Stimulated activated CD8-positive, alpha-beta memory T cell treated with anti-CD3 and anti-CD28 coated beads, Interleukin-15, amount 100 ng/mL, for 1 hour (primary cell): ENCODE results near the gene BICDL1.
A peak's percentile ranks its signal among the peaks of the same experiment; 100 is the strongest.
"Not testable (repeated sequence)": the region's sequence is repeated elsewhere in the genome, so short reads cannot be mapped to it uniquely, and the experiment has no call there.

Source experiments
- DNase-seq: peaks from one replicate; pipeline ENCODE4 v3.0.0-alpha.2; 2020; ENCODE audit warnings: low read depth

BICDL1 gene

GRCh38 chr12:119988472-119989360 lies at the start of gene BICDL1:
BICDL1 (plus strand) TSS chr12:119989236; CDS start chr12:119989869, 633 bp downstream.
- peak; percentile 89 for DNase-seq

- no peak for DNase-seq
Observed at GRCh38 chr12:119940897-119941296, 48.1 kb upstream of the BICDL1 start.

- no peak for DNase-seq
Observed at GRCh38 chr12:119942386-119942785, 46.6 kb upstream of the BICDL1 start.

GRCh38 chr12:119946213-119946612 lies 42.8 kb upstream of the BICDL1 start:
- no peak for DNase-seq

GRCh38 chr12:119949145-119949544 lies 39.9 kb upstream of the BICDL1 start:
- DNase-seq, result no peak

GRCh38 chr12:119949594-119949993 lies 39.4 kb upstream of the BICDL1 start:
- DNase-seq, result no peak

GRCh38 chr12:119956047-119956446 lies 33.0 kb upstream of the BICDL1 start:
- no peak for DNase-seq

- no peak for DNase-seq
Observed at GRCh38 chr12:119957135-119957534, 31.9 kb upstream of the BICDL1 start.

- no peak for DNase-seq
Observed at GRCh38 chr12:119959435-119959834, 29.6 kb upstream of the BICDL1 start.

- no peak for DNase-seq
Observed at GRCh38 chr12:119964123-119964522, 24.9 kb upstream of the BICDL1 start.

GRCh38 chr12:119964929-119965328 lies 24.1 kb upstream of the BICDL1 start:
- no peak for DNase-seq

- no peak for DNase-seq
Observed at GRCh38 chr12:119980242-119980641, 8.8 kb upstream of the BICDL1 start.

GRCh38 chr12:119980702-119981101 lies 8.3 kb upstream of the BICDL1 start:
- not testable (repeated sequence) for DNase-seq

- no peak for DNase-seq
Observed at GRCh38 chr12:119989361-119989730, 310 bp downstream of the BICDL1 start.

- DNase-seq, result no peak
Observed at GRCh38 chr12:119989731-119990381, 820 bp downstream of the BICDL1 start.

GRCh38 chr12:119990382-119990874 lies 1.4 kb downstream of the BICDL1 start:
- no peak for DNase-seq

GRCh38 chr12:119992129-119992705 lies 3.2 kb downstream of the BICDL1 start:
- DNase-seq, result no peak

GRCh38 chr12:119994892-119995658 lies 6.0 kb downstream of the BICDL1 start:
- no peak for DNase-seq

- DNase-seq, result no peak
Observed at GRCh38 chr12:119996417-119996816, 7.4 kb downstream of the BICDL1 start.

GRCh38 chr12:119998471-119999245 lies 9.6 kb downstream of the BICDL1 start:
- no peak for DNase-seq

GRCh38 chr12:120000556-120000955 lies 11.5 kb downstream of the BICDL1 start:
- no peak for DNase-seq
